Body of pancreas (tissue), 4 donors: ENCODE measurements around the gene ABCA10.

Experiments
- POLR2A ChIP-seq, 3 donors: fragments of 450-650 bp; IDR thresholded peaks; one replicate each; pipeline ENCODE4 v1.6.1; 2016; ENCODE audit warnings: antibody characterized with exemption in 3 of 3, mild to moderate bottlenecking in 2 of 3
- TF ChIP-seq, protein P1 (sequence below), 7 experiments: fragments of 450-650 bp in 4 of 7; fragments of 200-600 bp in 3 of 7; sonication (generic) in 3 of 7; IDR thresholded peaks; one replicate each; pipeline ENCODE4 v1.5.1; 2016 to 2019; ENCODE audit warnings: antibody characterized with exemption in 7 of 7

DNA sequence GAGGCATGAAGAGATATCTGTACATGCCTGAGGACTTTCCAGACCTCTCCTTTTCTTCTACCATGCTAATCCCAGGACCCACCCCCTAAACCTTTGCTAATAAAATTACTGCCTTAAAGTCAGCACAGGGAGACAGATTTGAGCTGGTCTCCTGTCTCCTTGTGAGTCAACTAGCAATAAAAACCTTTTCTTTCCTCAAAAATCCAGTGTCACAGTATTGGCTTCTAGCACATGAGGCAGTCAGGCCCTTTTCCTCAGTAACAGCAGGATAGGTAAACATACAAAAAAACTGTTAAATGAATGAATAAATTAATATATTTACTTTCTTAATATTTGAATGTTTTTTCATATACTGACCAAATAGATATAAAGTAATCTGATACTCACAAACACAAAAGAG lies 41.3 kb downstream of the ABCA10 start:
- TF ChIP-seq, protein P1, sequence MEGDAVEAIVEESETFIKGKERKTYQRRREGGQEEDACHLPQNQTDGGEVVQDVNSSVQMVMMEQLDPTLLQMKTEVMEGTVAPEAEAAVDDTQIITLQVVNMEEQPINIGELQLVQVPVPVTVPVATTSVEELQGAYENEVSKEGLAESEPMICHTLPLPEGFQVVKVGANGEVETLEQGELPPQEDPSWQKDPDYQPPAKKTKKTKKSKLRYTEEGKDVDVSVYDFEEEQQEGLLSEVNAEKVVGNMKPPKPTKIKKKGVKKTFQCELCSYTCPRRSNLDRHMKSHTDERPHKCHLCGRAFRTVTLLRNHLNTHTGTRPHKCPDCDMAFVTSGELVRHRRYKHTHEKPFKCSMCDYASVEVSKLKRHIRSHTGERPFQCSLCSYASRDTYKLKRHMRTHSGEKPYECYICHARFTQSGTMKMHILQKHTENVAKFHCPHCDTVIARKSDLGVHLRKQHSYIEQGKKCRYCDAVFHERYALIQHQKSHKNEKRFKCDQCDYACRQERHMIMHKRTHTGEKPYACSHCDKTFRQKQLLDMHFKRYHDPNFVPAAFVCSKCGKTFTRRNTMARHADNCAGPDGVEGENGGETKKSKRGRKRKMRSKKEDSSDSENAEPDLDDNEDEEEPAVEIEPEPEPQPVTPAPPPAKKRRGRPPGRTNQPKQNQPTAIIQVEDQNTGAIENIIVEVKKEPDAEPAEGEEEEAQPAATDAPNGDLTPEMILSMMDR (IDR thresholded peaks at IDR 0.05): no peak
- no peak for TF ChIP-seq POLR2A (IDR thresholded peaks at IDR 0.05)
